Fibroblast of lung (primary cell): Measurements from ENCODE around the gene ITPR2. TPM values are rescaled to one million over a fixed set of nuclear protein-coding genes. Genes with fewer than 3 reads are reported as not detected.

Experiments
- DNase-seq, 2 donors: peaks; one replicate each; pipeline versions ENCODE4 v3.0.0 to v3.0.0-alpha.2; 2010; ENCODE audit warnings: low read depth in 2 of 2
- H2AFZ ChIP-seq: 2 replicates; pipeline ENCODE4 v1.5.1; 2012; ENCODE audit warnings: low read length, control low read depth, inconsistent platforms
- H3K27ac ChIP-seq: 2 replicates; pipeline ENCODE4 v1.5.1; 2011; ENCODE audit warnings: low read length, control low read depth; ENCODE audit not compliant: insufficient read depth
- H3K27me3 ChIP-seq: 2 replicates; pipeline ENCODE4 v1.5.1; 2011; ENCODE audit warnings: mild to moderate bottlenecking, low read length; ENCODE audit not compliant: control insufficient read depth, insufficient read depth
- H3K36me3 ChIP-seq: 2 replicates; pipeline ENCODE4 v1.5.1; 2011; ENCODE audit warnings: low read length; ENCODE audit not compliant: control insufficient read depth, insufficient read depth
- H3K4me1 ChIP-seq: 2 replicates; pipeline ENCODE4 v1.5.1; 2011; ENCODE audit warnings: low read length; ENCODE audit not compliant: control insufficient read depth, insufficient read depth; ENCODE audit errors: extremely low read depth
- H3K4me2 ChIP-seq: 2 replicates; pipeline ENCODE4 v1.5.1; 2011; ENCODE audit warnings: low read length, control low read depth; ENCODE audit not compliant: insufficient read depth; ENCODE audit errors: extremely low read depth
- H3K4me3 ChIP-seq, 4 experiments: fragments of 200-600 bp in 1 of 4; sonication (generic) in 1 of 4; replicated peaks in 1 of 4; 2 replicates each; pipeline ENCODE4 v1.5.1; 2011 to 2016; ENCODE audit warnings: low read length in 4 of 4, low read depth in 3 of 4, mild to moderate bottlenecking in 3 of 4, control low read depth in 2 of 4, inconsistent platforms in 1 of 4, mixed read lengths in 1 of 4; ENCODE audit not compliant: insufficient read depth in 1 of 4; ENCODE audit errors: control extremely low read depth in 1 of 4
- H3K79me2 ChIP-seq: 2 replicates; pipeline ENCODE4 v1.5.1; 2012; ENCODE audit warnings: mild to moderate bottlenecking, low read length, inconsistent platforms; ENCODE audit not compliant: control insufficient read depth, insufficient read depth
- H3K9ac ChIP-seq: 2 replicates; pipeline ENCODE4 v1.5.1; 2011; ENCODE audit warnings: mild to moderate bottlenecking, low read length, control low read depth; ENCODE audit not compliant: insufficient read depth
- H3K9me3 ChIP-seq: 2 replicates; pipeline ENCODE4 v1.5.1; 2012; ENCODE audit warnings: low read depth, low read length; ENCODE audit not compliant: control insufficient read depth, insufficient read depth
- H4K20me1 ChIP-seq: 2 replicates; pipeline ENCODE4 v1.5.1; 2011; ENCODE audit warnings: low read length; ENCODE audit not compliant: control insufficient read depth, insufficient read depth; ENCODE audit errors: extremely low read depth
- EZH2 ChIP-seq: IDR thresholded peaks from 2 replicates; pipeline ENCODE4 v1.5.1; 2012; ENCODE audit warnings: low read length, control low read depth, mild to moderate bottlenecking; ENCODE audit errors: missing control alignments
- polyA plus RNA-seq, 2 donors: library from polyadenylated mRNA; depleted of rRNA in 1 of 2; stranded (reverse) in 1 of 2; unstranded in 1 of 2; fragments of >200 nt; gene quantifications; 2 replicates each; pipeline ENCODE4 v1.2.1, GENCODE V29; 2011 to 2012; ENCODE audit warnings: missing spikeins in 1 of 2
- total RNA-seq: library from RNA; depleted of rRNA; stranded (reverse); fragments of >200 nt; gene quantifications from 2 replicates; pipeline ENCODE4 v1.2.1, GENCODE V29; 2014
- TF ChIP-seq, protein P1 (sequence below), 2 donors: IDR thresholded peaks in 1 of 2; conservative IDR thresholded peaks in 1 of 2; 1 replicate in 1 of 2; 2 replicates in 1 of 2; pipeline ENCODE4 v1.5.1; 2011 to 2012; ENCODE audit warnings: low read length in 2 of 2, control low read depth in 1 of 2, inconsistent platforms in 1 of 2, low read depth in 1 of 2, mild to moderate bottlenecking in 1 of 2

The ITPR2 gene
- total and polyA plus RNA-seq, 2 donors (not counting 1 experiment from before 2014, with no cell fraction given): 5.1 to 24.6 TPM

DNA sequence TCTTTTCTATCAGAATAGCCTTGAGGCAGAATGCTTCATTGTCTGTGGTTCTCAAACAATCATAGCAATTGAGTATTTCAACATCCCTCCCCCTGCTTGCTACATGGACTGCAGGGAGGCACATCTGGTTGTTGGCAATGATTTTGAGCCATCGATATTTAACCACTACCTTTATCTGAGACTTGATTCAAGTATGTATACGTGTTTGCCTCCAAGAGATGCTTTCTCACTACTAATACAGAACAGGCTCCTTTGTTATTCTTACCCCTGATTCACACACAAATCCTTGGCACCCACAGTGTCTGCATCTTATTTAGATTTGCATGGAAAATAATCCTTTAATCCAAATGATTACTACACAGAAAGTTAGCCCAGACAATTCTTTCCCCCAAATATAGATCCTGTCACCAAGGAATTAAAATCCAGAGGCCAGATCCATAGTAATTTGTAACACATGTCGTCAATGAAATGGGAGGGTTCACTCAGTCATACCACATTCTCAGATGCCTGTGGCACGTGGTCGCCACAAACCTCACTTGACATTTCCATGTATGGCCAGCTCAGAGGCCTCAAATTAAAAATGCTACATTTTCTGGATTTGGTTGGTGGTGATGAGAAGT lies 199.3 kb downstream of the ITPR2 start:
- H4K20me1 ChIP-seq: no peaks in the 10 kb centered on the region
- no peak overlapping the region for H3K9ac ChIP-seq

DNA sequence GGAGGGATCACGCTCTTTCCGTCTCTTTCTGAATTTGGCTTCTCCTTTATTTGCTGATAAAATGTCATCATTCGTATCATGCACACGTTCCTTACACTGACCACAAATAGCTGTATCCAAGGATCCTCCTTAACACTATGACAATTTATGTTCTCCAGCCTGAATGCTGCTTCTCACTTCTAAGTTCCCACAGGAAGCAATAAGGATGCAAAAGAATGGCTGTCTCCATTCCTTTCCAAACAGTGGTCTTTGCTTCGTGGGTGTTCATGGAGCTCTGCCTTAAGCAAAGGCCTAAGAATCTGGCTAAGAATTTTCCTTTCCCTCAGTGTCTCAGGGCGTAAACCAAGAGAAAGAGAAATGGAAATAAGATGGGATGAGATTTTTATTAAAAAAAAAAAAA lies 200.2 kb downstream of the ITPR2 start:
- Histone ChIP-seq H3K4me3 (no peak overlapping the region), H3K4me1 (peaks cover 11% of the 10 kb centered on the region), H3K9ac (no peak overlapping the region), H3K27ac (no peak overlapping the region), H3K27me3 (no peaks in the 10 kb centered on the region), H3K36me3 (no peaks in the 10 kb centered on the region), H3K4me2 (no peak overlapping the region), H4K20me1 (no peaks in the 10 kb centered on the region), H3K9me3 (no peaks in the 10 kb centered on the region), H3K79me2 (no peaks in the 10 kb centered on the region), H2AFZ (no peak overlapping the region)
- DNase-seq: peak in 1 of 2 donors; percentile 54
- no peak for TF ChIP-seq EZH2
- TF ChIP-seq, protein P1, sequence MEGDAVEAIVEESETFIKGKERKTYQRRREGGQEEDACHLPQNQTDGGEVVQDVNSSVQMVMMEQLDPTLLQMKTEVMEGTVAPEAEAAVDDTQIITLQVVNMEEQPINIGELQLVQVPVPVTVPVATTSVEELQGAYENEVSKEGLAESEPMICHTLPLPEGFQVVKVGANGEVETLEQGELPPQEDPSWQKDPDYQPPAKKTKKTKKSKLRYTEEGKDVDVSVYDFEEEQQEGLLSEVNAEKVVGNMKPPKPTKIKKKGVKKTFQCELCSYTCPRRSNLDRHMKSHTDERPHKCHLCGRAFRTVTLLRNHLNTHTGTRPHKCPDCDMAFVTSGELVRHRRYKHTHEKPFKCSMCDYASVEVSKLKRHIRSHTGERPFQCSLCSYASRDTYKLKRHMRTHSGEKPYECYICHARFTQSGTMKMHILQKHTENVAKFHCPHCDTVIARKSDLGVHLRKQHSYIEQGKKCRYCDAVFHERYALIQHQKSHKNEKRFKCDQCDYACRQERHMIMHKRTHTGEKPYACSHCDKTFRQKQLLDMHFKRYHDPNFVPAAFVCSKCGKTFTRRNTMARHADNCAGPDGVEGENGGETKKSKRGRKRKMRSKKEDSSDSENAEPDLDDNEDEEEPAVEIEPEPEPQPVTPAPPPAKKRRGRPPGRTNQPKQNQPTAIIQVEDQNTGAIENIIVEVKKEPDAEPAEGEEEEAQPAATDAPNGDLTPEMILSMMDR (conservative IDR thresholded peaks at IDR 0.05 in 1 of 2, IDR thresholded peaks at IDR 0.05 in 1 of 2; ENCODE audit: low read depth in 1 of 2, low read length in 2 of 2): no peak

More for the DNA sequence above, 199.3 kb downstream of the ITPR2 start:
- no peak for TF ChIP-seq EZH2
- TF ChIP-seq, protein P1 (conservative IDR thresholded peaks at IDR 0.05 in 1 of 2, IDR thresholded peaks at IDR 0.05 in 1 of 2; ENCODE audit: low read depth in 1 of 2, low read length in 2 of 2): no peak
- peak; percentile 61 to 89 for DNase-seq
- no peaks in the 10 kb centered on the region for H3K9me3 ChIP-seq
- no peaks in the 10 kb centered on the region for H3K36me3 ChIP-seq
- H3K27me3 ChIP-seq: no peaks in the 10 kb centered on the region
- H3K4me2 ChIP-seq: no peak overlapping the region
- no peaks in the 10 kb centered on the region for H3K79me2 ChIP-seq
- no peak overlapping the region for H3K27ac ChIP-seq
- H2AFZ ChIP-seq: no peak overlapping the region
- H3K4me1 ChIP-seq: peaks cover 11% of the 10 kb centered on the region
- no peak overlapping the region for H3K4me3 ChIP-seq

DNA sequence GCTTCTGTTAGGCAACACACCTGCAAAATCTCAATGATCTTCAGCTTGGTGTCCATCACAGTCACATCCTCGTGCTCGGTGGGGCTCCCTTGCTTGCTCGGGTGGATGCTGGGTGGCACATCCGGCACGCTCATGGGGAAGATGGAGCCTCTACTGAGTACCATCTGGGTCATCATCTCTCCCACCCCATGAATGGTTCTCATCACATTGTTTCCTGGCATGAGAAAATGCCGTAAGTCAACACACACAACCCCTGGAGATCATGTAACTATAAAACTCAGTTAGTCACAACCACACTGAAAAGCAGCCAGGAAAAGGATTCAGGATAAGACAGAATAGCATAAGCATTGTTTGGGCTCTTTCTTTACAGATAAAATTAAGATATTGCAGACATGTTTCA lies 201.1 kb downstream of the ITPR2 start:
- Histone ChIP-seq H3K4me3 (no peak overlapping the region), H3K27me3 (no peaks in the 10 kb centered on the region), H2AFZ (no peak overlapping the region), H3K36me3 (no peaks in the 10 kb centered on the region), H3K4me2 (no peak overlapping the region), H4K20me1 (no peaks in the 10 kb centered on the region), H3K9me3 (no peaks in the 10 kb centered on the region), H3K9ac (no peak overlapping the region), H3K79me2 (no peaks in the 10 kb centered on the region), H3K27ac (no peak overlapping the region), H3K4me1 (peaks cover 15% of the 10 kb centered on the region)
- TF ChIP-seq, protein P1 (conservative IDR thresholded peaks at IDR 0.05 in 1 of 2, IDR thresholded peaks at IDR 0.05 in 1 of 2; ENCODE audit: low read depth in 1 of 2, low read length in 2 of 2): no peak
- no peak for TF ChIP-seq EZH2
- peak in 1 of 2 donors; percentile 74 for DNase-seq
